Left ventricle myocardium inferior (tissue), 1 donor: Measurements from ENCODE around the gene RASL12. TPM values are rescaled to one million over a fixed set of nuclear protein-coding genes. Genes with fewer than 3 reads are reported as not detected.
A peak's percentile ranks its signal among the peaks of the same experiment; 100 is the strongest.

Experiments used
- DNase-seq: peaks from one replicate; pipeline ENCODE4 v3.0.0-alpha.2; 2020
- H3K27ac ChIP-seq: fragments of 200-600 bp; replicated peaks from 2 replicates; pipeline ENCODE4 v1.8.0; 2021
- H3K27me3 ChIP-seq: fragments of 200-600 bp; 2 replicates; pipeline ENCODE4 v1.8.0; 2021; ENCODE audit warnings: low read depth
- H3K36me3 ChIP-seq: fragments of 200-600 bp; 2 replicates; pipeline ENCODE4 v1.8.0; 2021
- H3K4me1 ChIP-seq: fragments of 200-600 bp; 2 replicates; pipeline ENCODE4 v1.8.0; 2021
- H3K4me3 ChIP-seq: fragments of 200-600 bp; 2 replicates; pipeline ENCODE4 v1.8.0; 2021; ENCODE audit warnings: mild to moderate bottlenecking, moderate library complexity
- H3K9me3 ChIP-seq: fragments of 200-600 bp; replicated peaks from 2 replicates; pipeline ENCODE4 v1.8.0; 2021
- intact Hi-C: fragments of 100-400 bp; cut with micrococcal nuclease; formaldehyde crosslinking; loops from one replicate; pipeline ENCODE4 v1.11.0; 2022
- total RNA-seq: library from RNA; stranded (reverse); fragmentation: NEBNext Ultra II Directional; extraction: Animal tissue kit (Norgen Biotek cat#: 25700); gene quantifications from one replicate; pipeline ENCODE4 v1.2.1, GENCODE V29; 2021
- TF ChIP-seq, protein P1 (sequence below): fragments of 200-600 bp; IDR thresholded peaks from 2 replicates; pipeline ENCODE4 v1.8.0; 2021; ENCODE audit warnings: antibody characterized with exemption, mild to moderate bottlenecking, borderline replicate concordance
- donor health status: DM: no; HTN: yes; CAD: no; lungs with severe emphysema.

Gene RASL12
- total RNA-seq, 1 donor from 2014 or later, result 12.9 TPM

DNA sequence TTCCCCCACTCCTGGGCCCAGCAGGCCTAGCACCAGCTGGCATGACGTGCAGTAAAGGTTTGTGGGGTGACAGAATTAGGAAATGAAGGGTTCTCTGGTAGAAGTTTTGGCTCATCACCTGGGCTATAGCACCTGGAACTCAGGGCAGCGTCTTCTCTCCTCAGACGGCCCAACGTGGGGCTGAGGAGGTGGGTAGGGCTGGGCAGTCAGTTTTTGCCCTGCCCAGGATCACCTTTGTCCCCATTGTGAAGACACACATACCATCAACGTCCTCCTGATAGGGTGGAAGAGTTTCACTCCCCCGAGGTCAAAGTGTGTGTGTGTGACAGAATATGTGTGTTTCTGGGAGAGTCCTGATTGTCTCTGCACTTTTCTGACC is 20.8 kb upstream of the RASL12 start:
- TF ChIP-seq, protein P1, sequence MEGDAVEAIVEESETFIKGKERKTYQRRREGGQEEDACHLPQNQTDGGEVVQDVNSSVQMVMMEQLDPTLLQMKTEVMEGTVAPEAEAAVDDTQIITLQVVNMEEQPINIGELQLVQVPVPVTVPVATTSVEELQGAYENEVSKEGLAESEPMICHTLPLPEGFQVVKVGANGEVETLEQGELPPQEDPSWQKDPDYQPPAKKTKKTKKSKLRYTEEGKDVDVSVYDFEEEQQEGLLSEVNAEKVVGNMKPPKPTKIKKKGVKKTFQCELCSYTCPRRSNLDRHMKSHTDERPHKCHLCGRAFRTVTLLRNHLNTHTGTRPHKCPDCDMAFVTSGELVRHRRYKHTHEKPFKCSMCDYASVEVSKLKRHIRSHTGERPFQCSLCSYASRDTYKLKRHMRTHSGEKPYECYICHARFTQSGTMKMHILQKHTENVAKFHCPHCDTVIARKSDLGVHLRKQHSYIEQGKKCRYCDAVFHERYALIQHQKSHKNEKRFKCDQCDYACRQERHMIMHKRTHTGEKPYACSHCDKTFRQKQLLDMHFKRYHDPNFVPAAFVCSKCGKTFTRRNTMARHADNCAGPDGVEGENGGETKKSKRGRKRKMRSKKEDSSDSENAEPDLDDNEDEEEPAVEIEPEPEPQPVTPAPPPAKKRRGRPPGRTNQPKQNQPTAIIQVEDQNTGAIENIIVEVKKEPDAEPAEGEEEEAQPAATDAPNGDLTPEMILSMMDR, result no peak

DNA sequence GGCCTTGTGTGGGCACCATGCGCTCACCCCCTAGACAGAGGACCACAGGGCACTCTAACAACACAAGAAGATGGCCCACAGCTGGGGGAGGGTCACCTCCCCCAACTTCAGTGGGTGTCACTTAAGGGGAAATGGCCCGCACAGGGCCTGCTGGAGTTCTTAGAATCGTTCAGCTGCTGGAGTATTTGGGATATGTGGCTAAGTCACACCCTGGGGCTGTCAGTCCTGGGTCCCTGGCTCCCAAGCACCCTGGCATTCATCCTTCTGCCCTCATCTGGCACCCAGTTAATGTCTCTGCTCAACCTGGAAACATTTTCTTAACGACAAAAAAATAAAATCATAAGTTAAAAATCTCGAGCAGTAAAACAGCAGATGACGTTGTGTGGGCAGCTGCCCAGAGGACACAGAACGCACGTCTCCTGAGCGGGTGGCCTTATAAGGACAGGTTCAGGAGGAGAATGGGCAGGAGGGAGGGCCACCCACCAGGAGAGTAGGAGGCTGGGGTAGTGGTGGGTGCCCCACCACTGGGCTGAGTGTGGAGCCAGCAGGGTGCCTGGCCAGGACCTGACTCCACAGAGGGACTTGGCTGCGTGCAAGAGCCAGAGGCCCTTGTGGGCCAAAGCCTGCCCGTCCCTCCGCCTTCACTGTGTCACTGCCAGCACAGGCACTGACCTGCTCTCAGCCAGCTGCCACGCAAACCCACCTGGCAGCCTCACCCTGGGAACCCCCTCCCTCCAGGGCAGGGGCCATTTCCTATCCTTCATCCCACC is 20.3 kb upstream of the RASL12 start:
- Histone ChIP-seq H3K4me1 (peaks cover 94% of the 10 kb centered on the region), H3K4me3 (no peak overlapping the region), H3K9me3 (no peaks in the 10 kb centered on the region), H3K27ac (peak overlapping the region; percentile 93), H3K36me3 (no peaks in the 10 kb centered on the region), H3K27me3 (no peaks in the 10 kb centered on the region)
- TF ChIP-seq, protein P1, result no peak
- intact Hi-C loops, result no loop called here
- DNase-seq, result peak; percentile 70

More for the DNA sequence above, 20.8 kb upstream of the RASL12 start:
- intact Hi-C loops, result no loop called here
- Histone ChIP-seq H3K4me1 (peaks cover 88% of the 10 kb centered on the region), H3K27ac (peak overlapping the region; percentile 93), H3K4me3 (no peak overlapping the region), H3K27me3 (no peaks in the 10 kb centered on the region), H3K36me3 (no peaks in the 10 kb centered on the region), H3K9me3 (no peaks in the 10 kb centered on the region)
- no peak for DNase-seq

DNA sequence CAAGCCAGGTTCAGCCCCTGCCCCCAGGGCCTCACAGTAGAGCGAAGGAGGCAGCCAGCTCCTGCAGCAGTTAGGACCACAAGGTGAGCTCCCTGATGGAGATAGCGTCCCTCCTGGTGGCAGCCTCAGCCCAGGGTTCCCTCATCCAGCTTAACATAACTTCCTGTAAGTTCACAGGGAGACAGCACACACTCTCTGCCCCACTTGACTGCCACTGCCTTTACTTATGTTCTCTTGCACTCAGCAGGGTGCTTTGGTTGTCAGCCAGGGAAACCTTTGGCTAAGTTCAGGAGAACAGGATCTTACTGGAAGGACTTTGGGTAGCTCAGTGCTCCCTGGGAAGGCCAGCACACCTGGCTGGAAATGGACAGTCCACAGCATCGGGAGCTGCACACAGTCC is 19.6 kb upstream of the RASL12 start:
- no peaks in the 10 kb centered on the region for H3K36me3 ChIP-seq
- DNase-seq, result no peak
- H3K4me1 ChIP-seq, result peaks cover 95% of the 10 kb centered on the region
- H3K27me3 ChIP-seq, result no peaks in the 10 kb centered on the region
- H3K9me3 ChIP-seq, result no peaks in the 10 kb centered on the region
- H3K4me3 ChIP-seq, result no peak overlapping the region
- H3K27ac ChIP-seq, result peak overlapping the region; percentile 93
- TF ChIP-seq, protein P1, result no peak
- intact Hi-C loops, result no loop called here

DNA sequence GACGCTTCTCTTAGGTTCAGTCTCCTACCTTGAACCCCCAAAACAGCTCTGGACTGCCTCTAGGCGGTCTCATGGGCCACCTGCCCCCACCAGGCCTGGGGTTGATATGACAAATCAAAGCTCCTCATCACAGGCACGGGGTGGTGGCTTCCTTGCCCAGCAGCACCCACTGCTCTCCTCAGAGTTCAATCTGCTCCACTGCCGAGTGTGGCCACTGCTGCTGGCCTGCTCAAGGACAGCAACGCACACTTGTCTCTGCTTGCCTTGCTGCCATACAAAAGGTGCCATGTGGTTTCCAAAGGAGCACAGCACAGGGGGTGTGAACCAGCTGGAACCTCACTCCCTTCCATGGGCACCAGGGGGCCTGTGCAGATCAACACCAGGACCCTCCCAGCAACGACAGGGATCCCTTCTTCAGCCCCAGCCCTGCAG is 18.9 kb upstream of the RASL12 start:
- intact Hi-C loops, result no loop called here
- Histone ChIP-seq H3K9me3 (no peaks in the 10 kb centered on the region), H3K4me3 (no peak overlapping the region), H3K36me3 (no peaks in the 10 kb centered on the region), H3K4me1 (peaks cover 96% of the 10 kb centered on the region), H3K27ac (peak overlapping the region; percentile 93), H3K27me3 (peaks cover 1% of the 10 kb centered on the region)
- DNase-seq, result no peak
- TF ChIP-seq, protein P1, result no peak

DNA sequence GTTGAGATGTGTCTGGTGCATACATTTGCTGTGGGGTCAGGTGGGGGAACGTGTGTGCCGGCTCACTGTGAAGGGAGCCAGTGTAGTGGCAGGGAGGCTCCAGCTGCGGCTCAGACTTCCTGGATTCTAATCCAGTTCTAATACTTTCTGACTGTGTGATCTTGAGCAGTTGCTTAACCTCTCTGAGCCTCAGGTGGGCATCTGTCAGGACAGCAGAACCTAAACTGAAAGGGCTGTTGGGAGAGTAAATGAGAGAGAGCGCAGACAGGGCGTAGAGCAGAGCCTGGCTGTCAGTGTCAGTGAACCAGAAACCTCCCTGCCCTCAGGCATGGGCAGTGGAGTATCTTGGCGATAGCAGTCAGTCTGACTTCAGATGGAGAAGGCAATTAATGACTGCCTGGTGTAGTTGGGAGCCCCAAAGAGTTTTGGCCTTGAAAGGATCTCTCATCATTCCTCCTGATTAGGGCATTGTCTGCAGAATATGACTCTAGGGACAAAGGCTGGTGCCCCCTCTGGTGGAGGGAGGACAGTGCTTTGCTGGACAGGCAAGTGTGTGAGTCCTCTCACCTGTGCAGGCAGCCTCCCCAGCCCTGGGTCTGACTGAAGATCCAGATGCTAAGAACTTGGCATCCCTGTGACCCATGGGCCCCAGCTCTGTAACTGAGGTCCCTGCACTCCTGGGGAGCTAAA is 18.3 kb upstream of the RASL12 start:
- no peak overlapping the region for H3K4me3 ChIP-seq
- no peak for DNase-seq
- H3K27me3 ChIP-seq, result peaks cover 6% of the 10 kb centered on the region
- intact Hi-C loops, result no loop called here
- peaks cover 96% of the 10 kb centered on the region for H3K4me1 ChIP-seq
- H3K9me3 ChIP-seq, result no peaks in the 10 kb centered on the region
- no peaks in the 10 kb centered on the region for H3K36me3 ChIP-seq
- H3K27ac ChIP-seq, result peak overlapping the region; percentile 93
- TF ChIP-seq, protein P1, result peak; percentile 51
